ENCODE measurements around the gene PIP5K1B. TPM values are rescaled to one million over a fixed set of nuclear protein-coding genes. Genes with fewer than 3 reads are reported as not detected.

Gene PIP5K1B
- total and polyA plus RNA-seq, 10 of the 15 experiments (the other 5 are each of a cell fraction or from before 2014, with no cell fraction given) = 6.8 to 16.3 (median 10.6) TPM

DNA sequence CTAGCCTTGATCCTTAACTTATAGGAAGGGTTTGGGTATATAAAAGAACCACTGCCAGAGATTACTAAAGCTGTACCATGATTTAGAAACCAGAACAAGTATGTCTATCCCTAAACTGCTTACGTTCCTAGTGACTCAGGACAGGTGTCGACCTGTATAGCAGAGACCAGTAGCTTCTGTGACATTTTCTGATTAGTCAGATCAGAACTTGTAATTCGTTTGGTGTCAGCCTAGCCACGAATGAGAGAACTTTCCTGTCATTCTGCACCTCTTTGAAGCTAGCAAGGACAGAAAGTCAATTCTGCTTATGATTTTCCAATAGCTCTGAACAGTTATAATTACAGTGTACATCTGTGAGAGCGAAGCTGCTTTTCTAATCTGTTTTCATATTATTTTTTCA, 269.4 kb downstream of the PIP5K1B start (continued):
- TF ChIP-seq CBX5 (IDR thresholded peaks at IDR 0.05; ENCODE audit: low read depth) = no peak
- TF ChIP-seq, protein P1, sequence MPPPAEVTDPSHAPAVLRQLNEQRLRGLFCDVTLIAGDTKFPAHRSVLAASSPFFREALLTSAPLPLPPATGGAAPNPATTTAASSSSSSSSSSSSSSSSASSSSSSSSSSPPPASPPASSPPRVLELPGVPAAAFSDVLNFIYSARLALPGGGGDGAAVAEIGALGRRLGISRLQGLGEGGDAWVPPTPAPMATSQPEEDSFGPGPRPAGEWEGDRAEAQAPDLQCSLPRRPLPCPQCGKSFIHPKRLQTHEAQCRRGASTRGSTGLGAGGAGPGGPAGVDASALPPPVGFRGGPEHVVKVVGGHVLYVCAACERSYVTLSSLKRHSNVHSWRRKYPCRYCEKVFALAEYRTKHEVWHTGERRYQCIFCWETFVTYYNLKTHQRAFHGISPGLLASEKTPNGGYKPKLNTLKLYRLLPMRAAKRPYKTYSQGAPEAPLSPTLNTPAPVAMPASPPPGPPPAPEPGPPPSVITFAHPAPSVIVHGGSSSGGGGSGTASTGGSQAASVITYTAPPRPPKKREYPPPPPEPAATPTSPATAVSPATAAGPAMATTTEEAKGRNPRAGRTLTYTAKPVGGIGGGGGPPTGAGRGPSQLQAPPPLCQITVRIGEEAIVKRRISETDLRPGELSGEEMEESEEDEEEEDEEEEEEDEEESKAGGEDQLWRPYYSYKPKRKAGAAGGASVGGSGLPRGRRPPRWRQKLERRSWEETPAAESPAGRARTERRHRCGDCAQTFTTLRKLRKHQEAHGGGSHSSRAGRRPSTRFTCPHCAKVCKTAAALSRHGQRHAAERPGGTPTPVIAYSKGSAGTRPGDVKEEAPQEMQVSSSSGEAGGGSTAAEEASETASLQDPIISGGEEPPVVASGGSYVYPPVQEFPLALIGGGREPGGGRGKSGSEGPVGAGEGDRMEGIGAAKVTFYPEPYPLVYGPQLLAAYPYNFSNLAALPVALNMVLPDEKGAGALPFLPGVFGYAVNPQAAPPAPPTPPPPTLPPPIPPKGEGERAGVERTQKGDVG (CRISPR knock-in tag; IDR thresholded peaks at IDR 0.05) = no peak
- no peak for TF ChIP-seq MYB (IDR thresholded peaks at IDR 0.05; ENCODE audit: borderline replicate concordance, low read depth, low read length)
- TF ChIP-seq, protein P2, sequence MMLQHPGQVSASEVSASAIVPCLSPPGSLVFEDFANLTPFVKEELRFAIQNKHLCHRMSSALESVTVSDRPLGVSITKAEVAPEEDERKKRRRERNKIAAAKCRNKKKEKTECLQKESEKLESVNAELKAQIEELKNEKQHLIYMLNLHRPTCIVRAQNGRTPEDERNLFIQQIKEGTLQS (IDR thresholded peaks at IDR 0.05; ENCODE audit: borderline replicate concordance, extremely low read depth, low read depth, low read length) = no peak
- no peak for TF ChIP-seq HCFC1 (IDR thresholded peaks at IDR 0.05; ENCODE audit: low read length)
- no peak for TF ChIP-seq RB1 (IDR thresholded peaks at IDR 0.05; ENCODE audit: borderline replicate concordance)
- TF ChIP-seq NFYB (IDR thresholded peaks at IDR 0.05; ENCODE audit: insufficient read depth, low read depth, low read length) = no peak
- TF ChIP-seq, protein P3, sequence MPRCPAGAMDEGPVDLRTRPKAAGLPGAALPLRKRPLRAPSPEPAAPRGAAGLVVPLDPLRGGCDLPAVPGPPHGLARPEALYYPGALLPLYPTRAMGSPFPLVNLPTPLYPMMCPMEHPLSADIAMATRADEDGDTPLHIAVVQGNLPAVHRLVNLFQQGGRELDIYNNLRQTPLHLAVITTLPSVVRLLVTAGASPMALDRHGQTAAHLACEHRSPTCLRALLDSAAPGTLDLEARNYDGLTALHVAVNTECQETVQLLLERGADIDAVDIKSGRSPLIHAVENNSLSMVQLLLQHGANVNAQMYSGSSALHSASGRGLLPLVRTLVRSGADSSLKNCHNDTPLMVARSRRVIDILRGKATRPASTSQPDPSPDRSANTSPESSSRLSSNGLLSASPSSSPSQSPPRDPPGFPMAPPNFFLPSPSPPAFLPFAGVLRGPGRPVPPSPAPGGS (IDR thresholded peaks at IDR 0.05; ENCODE audit: borderline replicate concordance, insufficient read depth, low read depth, low read length, poor library complexity, severe bottlenecking) = peak; percentile 69
- no peak for TF ChIP-seq ASH2L (IDR thresholded peaks at IDR 0.05; ENCODE audit: borderline replicate concordance, low read depth)
- TF ChIP-seq ZNF217 (IDR thresholded peaks at IDR 0.05) = peak; percentile 91
- no peak for TF ChIP-seq TAF1 (IDR thresholded peaks at IDR 0.05; ENCODE audit: borderline replicate concordance, low read depth, low read length)
- TF ChIP-seq, protein P4, sequence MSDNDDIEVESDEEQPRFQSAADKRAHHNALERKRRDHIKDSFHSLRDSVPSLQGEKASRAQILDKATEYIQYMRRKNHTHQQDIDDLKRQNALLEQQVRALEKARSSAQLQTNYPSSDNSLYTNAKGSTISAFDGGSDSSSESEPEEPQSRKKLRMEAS (IDR thresholded peaks at IDR 0.05; ENCODE audit: low read depth, low read length) = no peak
- TF ChIP-seq, protein P5, sequence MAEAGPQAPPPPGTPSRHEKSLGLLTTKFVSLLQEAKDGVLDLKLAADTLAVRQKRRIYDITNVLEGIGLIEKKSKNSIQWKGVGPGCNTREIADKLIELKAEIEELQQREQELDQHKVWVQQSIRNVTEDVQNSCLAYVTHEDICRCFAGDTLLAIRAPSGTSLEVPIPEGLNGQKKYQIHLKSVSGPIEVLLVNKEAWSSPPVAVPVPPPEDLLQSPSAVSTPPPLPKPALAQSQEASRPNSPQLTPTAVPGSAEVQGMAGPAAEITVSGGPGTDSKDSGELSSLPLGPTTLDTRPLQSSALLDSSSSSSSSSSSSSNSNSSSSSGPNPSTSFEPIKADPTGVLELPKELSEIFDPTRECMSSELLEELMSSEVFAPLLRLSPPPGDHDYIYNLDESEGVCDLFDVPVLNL (IDR thresholded peaks at IDR 0.05; ENCODE audit: low read depth, low read length) = no peak
- TF ChIP-seq HDAC6 (IDR thresholded peaks at IDR 0.05; ENCODE audit: unreplicated experiment) = no peak
- no peak for TF ChIP-seq NR2C1 (IDR thresholded peaks at IDR 0.05)
- no peak for TF ChIP-seq RFX5 (IDR thresholded peaks at IDR 0.05; ENCODE audit: low read depth, low read length)
- peak; percentile 94 for TF ChIP-seq PAX5 (IDR thresholded peaks at IDR 0.05; ENCODE audit: borderline replicate concordance, low read depth, low read length)
- TF ChIP-seq CHD1 (IDR thresholded peaks at IDR 0.05; ENCODE audit: low read depth, low read length) = no peak
- TF ChIP-seq YY1 (IDR thresholded peaks at IDR 0.05; ENCODE audit: low read depth, low read length) = no peak
- no peak for TF ChIP-seq KAT2A (conservative IDR thresholded peaks at IDR 0.05; ENCODE audit: control insufficient read depth, low read depth, low read length)
- TF ChIP-seq, protein P6, sequence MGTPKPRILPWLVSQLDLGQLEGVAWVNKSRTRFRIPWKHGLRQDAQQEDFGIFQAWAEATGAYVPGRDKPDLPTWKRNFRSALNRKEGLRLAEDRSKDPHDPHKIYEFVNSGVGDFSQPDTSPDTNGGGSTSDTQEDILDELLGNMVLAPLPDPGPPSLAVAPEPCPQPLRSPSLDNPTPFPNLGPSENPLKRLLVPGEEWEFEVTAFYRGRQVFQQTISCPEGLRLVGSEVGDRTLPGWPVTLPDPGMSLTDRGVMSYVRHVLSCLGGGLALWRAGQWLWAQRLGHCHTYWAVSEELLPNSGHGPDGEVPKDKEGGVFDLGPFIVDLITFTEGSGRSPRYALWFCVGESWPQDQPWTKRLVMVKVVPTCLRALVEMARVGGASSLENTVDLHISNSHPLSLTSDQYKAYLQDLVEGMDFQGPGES (IDR thresholded peaks at IDR 0.05) = no peak
- TF ChIP-seq, protein P7, sequence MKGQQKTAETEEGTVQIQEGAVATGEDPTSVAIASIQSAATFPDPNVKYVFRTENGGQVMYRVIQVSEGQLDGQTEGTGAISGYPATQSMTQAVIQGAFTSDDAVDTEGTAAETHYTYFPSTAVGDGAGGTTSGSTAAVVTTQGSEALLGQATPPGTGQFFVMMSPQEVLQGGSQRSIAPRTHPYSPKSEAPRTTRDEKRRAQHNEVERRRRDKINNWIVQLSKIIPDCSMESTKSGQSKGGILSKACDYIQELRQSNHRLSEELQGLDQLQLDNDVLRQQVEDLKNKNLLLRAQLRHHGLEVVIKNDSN (IDR thresholded peaks at IDR 0.05; ENCODE audit: borderline replicate concordance, extremely low read length, insufficient read depth, low read depth, low read length) = no peak
